ENCODE data around the gene HSFX2.
"Not testable (repeated sequence)": the region's sequence is repeated elsewhere in the genome, so short reads cannot be mapped to it uniquely, and the experiment has no call there.

Gene HSFX2, protein sequence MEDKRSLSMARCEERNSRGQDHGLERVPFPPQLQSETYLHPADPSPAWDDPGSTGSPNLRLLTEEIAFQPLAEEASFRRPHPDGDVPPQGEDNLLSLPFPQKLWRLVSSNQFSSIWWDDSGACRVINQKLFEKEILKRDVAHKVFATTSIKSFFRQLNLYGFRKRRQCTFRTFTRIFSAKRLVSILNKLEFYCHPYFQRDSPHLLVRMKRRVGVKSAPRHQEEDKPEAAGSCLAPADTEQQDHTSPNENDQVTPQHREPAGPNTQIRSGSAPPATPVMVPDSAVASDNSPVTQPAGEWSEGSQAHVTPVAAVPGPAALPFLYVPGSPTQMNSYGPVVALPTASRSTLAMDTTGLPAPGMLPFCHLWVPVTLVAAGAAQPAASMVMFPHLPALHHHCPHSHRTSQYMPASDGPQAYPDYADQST

DNA sequence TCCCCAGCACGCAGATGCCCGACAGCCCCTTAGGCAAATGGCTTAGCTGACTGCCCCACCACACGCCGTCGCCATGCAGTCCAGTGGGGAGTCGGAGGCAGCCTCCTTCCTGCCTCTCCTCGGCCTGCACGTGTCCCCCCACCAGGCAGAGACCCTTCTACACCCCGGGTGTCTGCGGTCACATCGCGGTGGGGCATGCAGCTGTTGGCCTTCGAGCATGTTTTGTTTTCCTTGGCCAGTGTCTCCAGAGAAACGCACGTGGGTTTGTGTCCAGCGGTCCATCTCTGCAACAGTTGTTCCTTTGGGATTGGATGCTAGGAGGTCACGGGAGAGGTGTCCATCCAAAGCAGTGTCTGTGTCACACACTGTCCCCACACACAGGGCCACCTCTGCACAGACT lies at the start of gene HSFX2:
HSFX2 (minus strand) TSS at position 101 of the 400 bp plus-strand sequence. CDS start 614 bp downstream, outside the sequence.
- in situ Hi-C loops (cut with MboI; ENCODE audit: low pct_unique_long_range_greater_than_20kb, low sequenced_read_pairs); DNase-seq: not testable (repeated sequence)

GRCh38 chrX:149643496-149643895 lies 48.4 kb upstream of the HSFX2 start:
- DNase-seq = no peak
- in situ Hi-C loops (cut with MboI; ENCODE audit: low pct_unique_long_range_greater_than_20kb, low sequenced_read_pairs) = loop anchor here (25.0 kb wide), 1 partner anchor 131 kb away; the partner anchor contains the start of gene IDS

- in situ Hi-C loops (cut with MboI; ENCODE audit: low pct_unique_long_range_greater_than_20kb, low sequenced_read_pairs) = loop anchor here (25.0 kb wide), 1 partner anchor 130 kb away; the partner anchor contains the start of gene IDS
- DNase-seq = no peak
Observed at GRCh38 chrX:149641835-149642234, 46.7 kb upstream of the HSFX2 start.

DNA sequence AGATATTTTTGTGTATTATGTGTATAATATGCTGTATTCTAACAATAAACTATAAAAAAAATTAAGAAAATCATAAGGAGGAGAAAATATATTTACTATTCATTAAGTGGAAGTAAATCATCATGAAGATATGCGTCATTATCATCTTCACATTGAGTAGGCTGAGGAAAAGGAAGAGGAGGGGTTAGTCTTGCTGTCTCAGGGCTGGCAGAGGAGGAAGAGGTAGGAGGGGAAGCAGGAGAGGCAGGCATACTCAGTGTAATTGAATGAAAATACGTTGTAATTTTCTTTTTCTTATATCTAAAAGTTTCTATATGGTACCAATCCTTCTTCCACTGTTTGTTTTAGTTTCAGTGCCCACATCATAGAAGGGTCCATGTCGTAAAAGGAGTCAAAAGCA lies 46.3 kb upstream of the HSFX2 start:
- in situ Hi-C loops (cut with MboI; ENCODE audit: low pct_unique_long_range_greater_than_20kb, low sequenced_read_pairs) = loop anchor here (25.0 kb wide), 1 partner anchor 129 kb away; the partner anchor contains the start of gene IDS
- DNase-seq = no peak

DNA sequence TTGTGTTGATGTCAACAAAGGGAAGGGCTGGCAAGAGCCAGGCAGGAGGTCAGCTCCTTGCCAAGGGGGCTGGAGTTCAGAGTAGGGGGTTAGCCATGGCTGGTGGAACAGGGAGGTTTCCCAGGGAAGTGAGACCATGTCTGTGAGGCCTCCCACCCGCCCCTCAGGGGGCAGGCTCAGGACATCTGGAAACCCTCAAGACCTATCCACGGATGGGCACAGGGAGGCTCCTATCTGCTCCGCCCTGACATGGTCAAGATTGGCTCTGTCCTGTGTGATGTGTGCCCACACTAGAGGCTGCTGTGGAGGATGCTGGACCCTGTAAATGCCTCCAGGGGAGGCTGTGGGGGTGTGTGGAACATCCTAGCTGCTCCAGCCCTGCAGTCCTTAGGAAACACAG lies 44.5 kb upstream of the HSFX2 start:
- in situ Hi-C loops (cut with MboI; ENCODE audit: low pct_unique_long_range_greater_than_20kb, low sequenced_read_pairs) = loop anchor here (25.0 kb wide), 1 partner anchor 127 kb away; the partner anchor contains the start of gene IDS
- DNase-seq = no peak

- DNase-seq = no peak
- in situ Hi-C loops (cut with MboI; ENCODE audit: low pct_unique_long_range_greater_than_20kb, low sequenced_read_pairs) = loop anchor here (25.0 kb wide), 1 partner anchor 127 kb away; the partner anchor contains the start of gene IDS
Observed at GRCh38 chrX:149638860-149639259, 43.7 kb upstream of the HSFX2 start.

DNA sequence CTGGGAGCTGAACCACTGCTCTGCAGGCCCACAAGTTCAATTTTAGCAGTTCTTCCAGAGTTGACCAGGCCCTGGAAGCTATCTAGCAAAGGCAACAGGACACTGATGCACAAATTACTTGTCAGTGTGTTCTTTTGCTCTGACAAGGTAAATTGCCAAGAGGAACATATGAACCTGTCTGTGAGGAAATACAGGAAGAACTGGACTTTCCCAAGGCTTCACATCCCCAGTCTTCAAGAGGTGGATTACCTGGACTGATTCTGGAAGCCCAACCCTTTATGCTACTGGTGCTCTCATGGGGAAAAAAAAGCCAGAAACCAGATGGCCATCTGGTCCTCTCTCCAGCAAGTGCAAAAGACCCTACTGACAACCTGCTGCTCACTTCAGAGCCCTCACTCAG lies 38.4 kb upstream of the HSFX2 start:
- in situ Hi-C loops (cut with MboI; ENCODE audit: low pct_unique_long_range_greater_than_20kb, low sequenced_read_pairs) = loop anchor here (25.0 kb wide), 1 partner anchor 121 kb away; the partner anchor contains the start of gene IDS
- no peak for DNase-seq

DNA sequence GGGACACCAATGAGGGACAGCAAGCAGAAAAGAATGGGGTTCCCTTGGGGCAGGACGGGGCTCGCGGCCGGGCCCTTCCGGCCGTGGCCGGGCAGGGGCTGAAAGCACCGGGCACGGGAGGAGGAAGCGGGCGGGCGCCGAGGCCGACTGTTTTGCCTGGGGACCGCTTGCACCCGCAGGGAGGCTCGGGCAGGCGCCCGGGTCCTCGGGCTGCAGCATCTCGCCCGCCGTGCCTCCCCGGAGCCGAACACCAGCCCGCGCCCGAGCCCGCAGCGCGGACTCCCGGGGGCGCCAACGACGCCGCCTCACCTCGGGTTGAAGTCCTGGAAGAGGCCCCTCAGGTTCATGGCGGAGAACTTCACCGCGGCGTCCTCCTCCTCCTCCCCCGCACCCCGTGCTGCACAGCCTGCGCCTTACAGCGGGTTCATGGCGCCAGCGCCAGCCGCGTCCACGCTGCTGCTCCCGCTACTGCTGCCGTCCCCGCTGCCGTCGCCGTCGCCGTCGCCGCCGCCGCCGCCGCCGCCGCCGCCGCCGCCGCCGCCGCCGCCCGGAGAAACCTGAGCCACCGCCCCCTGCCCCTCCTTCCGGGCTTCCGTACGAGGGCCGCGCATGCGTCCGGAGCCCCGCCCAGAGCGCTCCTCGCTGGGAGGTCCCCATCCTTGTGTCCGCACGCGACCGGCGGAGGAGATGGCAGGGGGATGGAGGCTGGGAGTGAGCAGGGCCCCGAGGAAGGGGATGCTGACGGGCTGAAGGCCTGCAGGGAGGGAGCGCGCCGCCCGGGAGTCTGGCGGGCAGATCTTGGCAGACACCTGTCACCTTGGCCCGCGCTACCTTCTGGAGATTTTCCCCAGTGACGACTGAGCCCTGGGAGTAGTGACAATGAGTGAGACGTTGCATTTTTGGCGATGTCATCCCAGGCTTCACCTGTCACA lies 36.4 kb upstream of the HSFX2 start, which contains the start of gene TMEM185A:
TMEM185A (minus strand) TSS at position 559 of the 932 bp plus-strand sequence; CDS start at position 347, 212 bp downstream.
- in situ Hi-C loops (cut with MboI; ENCODE audit: low pct_unique_long_range_greater_than_20kb, low sequenced_read_pairs) = loop anchor here (25.0 kb wide), 1 partner anchor 119 kb away; the partner anchor contains the start of gene IDS
- peak; percentile 82 for DNase-seq

GRCh38 chrX:149630681-149631233 lies 35.6 kb upstream of the HSFX2 start:
- in situ Hi-C loops (cut with MboI; ENCODE audit: low pct_unique_long_range_greater_than_20kb, low sequenced_read_pairs) = loop anchor here (25.0 kb wide), 1 partner anchor 118 kb away; the partner anchor contains the start of gene IDS

DNA sequence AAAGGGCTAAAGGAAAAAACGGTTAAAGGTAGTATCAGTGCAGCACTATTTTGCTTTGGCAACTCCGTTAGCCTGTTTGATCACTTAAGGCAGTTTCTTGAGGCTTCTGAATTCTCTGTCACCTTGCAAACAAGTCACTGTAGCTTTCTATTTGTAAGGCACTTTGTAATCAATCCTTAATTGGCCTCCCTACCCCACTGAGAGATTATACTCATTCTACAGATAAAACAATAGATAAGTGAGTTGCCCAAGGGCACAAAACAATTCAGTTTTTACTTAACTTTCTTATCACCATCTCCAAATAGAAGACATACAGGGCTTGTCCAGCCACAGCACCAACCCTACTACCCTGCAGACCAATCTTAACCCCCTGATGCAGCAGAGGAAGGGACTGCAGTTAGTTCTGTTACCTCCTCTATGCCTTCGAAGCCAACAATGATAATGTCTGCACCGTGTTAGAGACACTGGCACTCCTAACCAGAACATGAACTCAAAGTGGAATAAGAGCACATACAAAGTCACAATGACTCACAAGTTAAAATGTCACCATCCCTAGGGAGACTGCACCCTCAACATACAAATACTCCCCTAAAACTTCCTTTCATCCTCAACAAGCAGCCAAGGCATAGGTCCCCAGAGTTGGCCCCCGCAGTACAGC lies 34.7 kb upstream of the HSFX2 start:
- in situ Hi-C loops (cut with MboI; ENCODE audit: low pct_unique_long_range_greater_than_20kb, low sequenced_read_pairs) = loop anchor here (25.0 kb wide), 1 partner anchor 118 kb away; the partner anchor contains the start of gene IDS
- no peak for DNase-seq

More at GRCh38 chrX:149630681-149631233, 35.6 kb upstream of the HSFX2 start:
- DNase-seq = peak; percentile 53

DNA sequence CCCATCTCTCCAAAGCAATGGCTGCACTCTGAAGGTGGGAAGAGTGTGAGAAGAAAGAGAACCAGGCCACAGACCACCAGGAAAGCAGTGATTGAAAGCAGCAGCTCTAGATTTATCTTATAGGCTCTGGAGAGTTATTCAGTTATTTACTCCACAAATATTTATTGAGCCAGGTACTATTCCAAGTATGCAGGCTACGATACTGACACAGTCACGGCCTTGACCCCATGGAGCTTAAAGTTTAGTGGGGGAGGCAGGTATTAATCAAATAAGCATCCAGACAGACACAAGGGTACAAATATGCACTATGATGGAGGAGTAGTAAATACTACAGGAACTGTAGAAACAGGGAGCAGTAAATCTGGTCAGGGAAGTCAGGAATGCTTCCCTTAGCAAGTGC lies 33.7 kb upstream of the HSFX2 start:
- DNase-seq = no peak

GRCh38 chrX:149628280-149628679 lies 33.2 kb upstream of the HSFX2 start:
- in situ Hi-C loops (cut with MboI; ENCODE audit: low pct_unique_long_range_greater_than_20kb, low sequenced_read_pairs) = loop anchor here (25.0 kb wide), 1 partner anchor 116 kb away; the partner anchor contains the start of gene IDS
- no peak for DNase-seq

More for the DNA sequence above, 33.7 kb upstream of the HSFX2 start:
- in situ Hi-C loops (cut with MboI; ENCODE audit: low pct_unique_long_range_greater_than_20kb, low sequenced_read_pairs) = loop anchor here (25.0 kb wide), 1 partner anchor 116 kb away; the partner anchor contains the start of gene IDS

- DNase-seq = not testable (repeated sequence)
- in situ Hi-C loops (cut with MboI; ENCODE audit: low pct_unique_long_range_greater_than_20kb, low sequenced_read_pairs) = loop anchor here (25.0 kb wide), 1 partner anchor 115 kb away; the partner anchor contains the start of gene IDS
Observed at GRCh38 chrX:149626829-149627228, 31.7 kb upstream of the HSFX2 start.

DNA sequence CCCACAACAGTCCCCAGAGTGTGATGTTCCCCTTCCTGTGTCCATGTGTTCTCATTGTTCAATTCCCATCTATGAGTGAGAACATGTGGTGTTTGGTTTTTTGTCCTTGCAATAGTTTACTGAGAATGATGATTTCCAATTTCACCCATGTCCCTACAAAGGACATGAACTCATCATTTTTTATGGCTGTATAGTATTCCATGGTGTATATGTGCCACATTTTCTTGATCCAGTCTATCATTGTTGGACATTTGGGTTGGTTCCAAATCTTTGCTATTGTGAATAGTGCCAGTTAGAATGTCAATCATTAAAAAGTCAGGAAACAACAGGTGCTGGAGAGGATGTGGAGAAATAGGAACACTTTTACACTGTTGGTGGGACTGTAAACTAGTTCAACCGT lies 24.5 kb upstream of the HSFX2 start:
- DNase-seq; in situ Hi-C loops (cut with MboI; ENCODE audit: low pct_unique_long_range_greater_than_20kb, low sequenced_read_pairs): not testable (repeated sequence)

DNA sequence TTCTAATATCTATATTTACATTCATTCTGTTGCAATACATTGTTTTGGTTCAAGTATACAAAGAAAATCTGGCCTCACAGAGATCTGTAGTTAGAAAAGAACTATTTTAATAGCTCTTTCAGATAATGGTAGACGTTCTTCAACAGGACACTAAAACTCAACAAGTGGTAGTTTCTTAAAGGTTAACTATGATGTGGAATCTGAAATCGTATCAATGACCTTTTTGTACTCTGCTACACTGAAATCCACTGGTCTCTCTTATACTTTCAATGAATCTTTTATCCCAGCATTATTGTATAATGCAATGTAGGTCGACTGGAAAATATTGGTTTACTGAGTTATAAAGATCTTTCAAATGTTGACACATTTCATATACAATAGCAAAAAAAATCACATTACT lies 23.8 kb upstream of the HSFX2 start:
- in situ Hi-C loops (cut with MboI; ENCODE audit: low pct_unique_long_range_greater_than_20kb, low sequenced_read_pairs) = no loop called here
- DNase-seq = no peak

DNA sequence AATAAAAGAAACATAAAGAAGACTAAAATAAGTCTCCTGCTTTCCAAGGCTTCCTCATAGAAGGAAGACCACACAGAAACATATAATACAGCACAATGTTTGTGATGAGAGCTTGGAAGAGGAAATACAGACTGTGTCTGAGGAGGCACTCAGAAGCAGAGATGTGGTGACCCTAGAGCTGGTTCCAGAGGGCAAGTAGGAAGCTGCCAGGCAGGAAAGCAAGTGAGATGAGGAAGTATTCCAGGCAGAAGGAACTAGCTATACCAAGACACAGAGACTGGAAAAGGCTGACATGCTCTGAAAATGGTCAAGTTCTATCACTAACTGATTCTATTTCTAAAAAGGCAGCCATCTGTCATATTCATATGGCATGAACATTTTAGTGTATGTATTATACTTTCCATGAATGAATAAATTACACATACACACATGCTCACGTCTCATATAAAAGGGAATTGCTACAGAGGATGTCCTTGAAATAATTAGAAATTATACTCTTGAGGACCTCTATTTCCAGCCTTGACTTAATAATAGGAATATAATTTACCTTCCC lies 16.6 kb upstream of the HSFX2 start:
- in situ Hi-C loops (cut with MboI; ENCODE audit: low pct_unique_long_range_greater_than_20kb, low sequenced_read_pairs) = no loop called here
- DNase-seq = no peak

GRCh38 chrX:149610511-149610910 lies 15.4 kb upstream of the HSFX2 start:
- DNase-seq = no peak
- in situ Hi-C loops (cut with MboI; ENCODE audit: low pct_unique_long_range_greater_than_20kb, low sequenced_read_pairs) = no loop called here

DNA sequence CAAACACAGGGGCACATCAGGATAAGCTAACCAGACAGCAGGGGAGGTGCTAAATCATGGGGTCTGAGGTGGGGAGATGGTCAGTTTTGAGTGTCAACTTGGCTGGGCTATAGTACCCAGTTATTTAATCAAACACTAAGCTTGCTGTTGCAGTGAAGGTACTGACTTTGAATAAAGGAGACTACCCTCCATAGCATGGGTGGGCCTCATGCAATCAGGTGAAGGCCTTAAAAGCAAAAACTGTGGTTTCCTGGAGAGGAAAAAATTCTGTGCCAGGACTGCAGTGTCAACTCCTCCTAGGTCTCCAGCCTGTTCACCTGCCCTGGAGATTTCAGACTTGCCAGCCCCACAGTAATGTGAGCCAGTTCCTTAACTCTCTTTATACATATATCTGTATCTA lies 12.6 kb upstream of the HSFX2 start:
- in situ Hi-C loops (cut with MboI; ENCODE audit: low pct_unique_long_range_greater_than_20kb, low sequenced_read_pairs) = no loop called here
- no peak for DNase-seq

Data from KBM-7 (cell line).